Right atrium auricular region (tissue), 2 donors: ENCODE results near the gene BSCL2. TPM values are rescaled to one million over a fixed set of nuclear protein-coding genes. Genes with fewer than 3 reads are reported as not detected.

Experiments used
- DNase-seq: peaks from one replicate; pipeline ENCODE4 v3.0.0-alpha.2; 2019; ENCODE audit warnings: low spot score
- H3K27ac ChIP-seq, 2 donors: fragments of 200-600 bp; sonication (generic); 1 replicate in 1 of 2; 2 replicates in 1 of 2; pipeline ENCODE4 v1.5.1; 2016 to 2019
- H3K27me3 ChIP-seq, 2 donors: fragments of 200-600 bp; sonication (generic); one replicate each; pipeline versions ENCODE4 v1.5.1 to v1.6.0; 2017 to 2019
- H3K36me3 ChIP-seq: fragments of 200-600 bp; sonication (generic); one replicate; pipeline ENCODE4 v1.5.1; 2016
- H3K4me1 ChIP-seq, 2 donors: fragments of 200-600 bp; sonication (generic); one replicate each; pipeline versions ENCODE4 v1.5.1 to v1.6.0; 2017 to 2019
- H3K4me3 ChIP-seq, 2 donors: fragments of 200-600 bp; sonication (generic); 1 replicate in 1 of 2; 2 replicates in 1 of 2; pipeline ENCODE4 v1.5.1; 2017 to 2019; ENCODE audit warnings: mild to moderate bottlenecking in 1 of 2, moderate library complexity in 1 of 2
- H3K9me3 ChIP-seq, 2 donors: fragments of 200-600 bp; sonication (generic); one replicate each; pipeline ENCODE4 v1.5.1; 2019
- total RNA-seq, 2 donors: library from RNA; depleted of rRNA; stranded (reverse); fragments of >200 nt; gene quantifications; one replicate each; pipeline ENCODE4 v1.1.0, GENCODE V29; 2016
- TF ChIP-seq, protein P1 (sequence below), 2 donors: fragments of 200-600 bp; sonication (generic); IDR thresholded peaks; one replicate each; pipeline ENCODE4 v1.5.1; 2019; ENCODE audit warnings: antibody characterized with exemption in 2 of 2

BSCL2 gene
- total RNA-seq, 2 donors from 2014 or later: 18.6 to 23.0 TPM

DNA sequence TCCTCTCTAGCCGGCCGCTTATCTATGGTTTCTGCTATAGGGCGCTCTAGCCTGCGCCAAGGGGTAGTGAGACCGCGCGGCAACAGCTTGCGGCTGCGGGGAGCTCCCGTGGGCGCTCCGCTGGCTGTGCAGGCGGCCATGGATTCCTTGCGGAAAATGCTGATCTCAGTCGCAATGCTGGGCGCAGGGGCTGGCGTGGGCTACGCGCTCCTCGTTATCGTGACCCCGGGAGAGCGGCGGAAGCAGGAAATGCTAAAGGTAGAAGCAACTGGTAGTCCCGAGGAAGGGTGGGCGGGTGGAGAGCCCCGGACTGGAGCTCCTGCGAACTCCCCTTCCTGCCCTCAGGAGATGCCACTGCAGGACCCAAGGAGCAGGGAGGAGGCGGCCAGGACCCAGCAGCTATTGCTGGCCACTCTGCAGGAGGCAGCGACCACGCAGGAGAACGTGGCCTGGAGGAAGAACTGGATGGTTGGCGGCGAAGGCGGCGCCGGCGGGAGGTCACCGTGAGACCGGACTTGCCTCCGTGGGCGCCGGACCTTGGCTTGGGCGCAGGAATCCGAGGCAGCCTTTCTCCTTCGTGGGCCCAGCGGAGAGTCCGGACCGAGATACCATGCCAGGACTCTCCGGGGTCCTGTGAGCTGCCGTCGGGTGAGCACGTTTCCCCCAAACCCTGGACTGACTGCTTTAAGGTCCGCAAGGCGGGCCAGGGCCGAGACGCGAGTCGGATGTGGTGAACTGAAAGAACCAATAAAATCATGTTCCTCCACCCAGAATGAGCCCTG lies 35.4 kb downstream of the BSCL2 start, which contains the start of the genes LBHD1 and UQCC3:
TSS of gene LBHD1 (minus strand) at position 660 of the 782 bp plus-strand sequence. CDS start 2,236 bp downstream, outside the sequence.
TSS of gene UQCC3 (plus strand) at position 66 of the 782 bp plus-strand sequence. CDS start at position 139, 73 bp downstream.
- DNase-seq: peak; percentile 81
- Histone ChIP-seq H3K36me3 (peaks cover 16% of the 10 kb centered on the region), H3K9me3 (no peaks in the 10 kb centered on the region), H3K4me3 (peak within 1 kb of the TSS; percentile 63 to 79), H3K27me3 (no peaks in the 10 kb centered on the region), H3K27ac (peak within 1 kb of the TSS; percentile 74 to 83), H3K4me1 (peaks cover 0 to 34% of the 10 kb centered on the region in 2 donors)
- TF ChIP-seq, protein P1, sequence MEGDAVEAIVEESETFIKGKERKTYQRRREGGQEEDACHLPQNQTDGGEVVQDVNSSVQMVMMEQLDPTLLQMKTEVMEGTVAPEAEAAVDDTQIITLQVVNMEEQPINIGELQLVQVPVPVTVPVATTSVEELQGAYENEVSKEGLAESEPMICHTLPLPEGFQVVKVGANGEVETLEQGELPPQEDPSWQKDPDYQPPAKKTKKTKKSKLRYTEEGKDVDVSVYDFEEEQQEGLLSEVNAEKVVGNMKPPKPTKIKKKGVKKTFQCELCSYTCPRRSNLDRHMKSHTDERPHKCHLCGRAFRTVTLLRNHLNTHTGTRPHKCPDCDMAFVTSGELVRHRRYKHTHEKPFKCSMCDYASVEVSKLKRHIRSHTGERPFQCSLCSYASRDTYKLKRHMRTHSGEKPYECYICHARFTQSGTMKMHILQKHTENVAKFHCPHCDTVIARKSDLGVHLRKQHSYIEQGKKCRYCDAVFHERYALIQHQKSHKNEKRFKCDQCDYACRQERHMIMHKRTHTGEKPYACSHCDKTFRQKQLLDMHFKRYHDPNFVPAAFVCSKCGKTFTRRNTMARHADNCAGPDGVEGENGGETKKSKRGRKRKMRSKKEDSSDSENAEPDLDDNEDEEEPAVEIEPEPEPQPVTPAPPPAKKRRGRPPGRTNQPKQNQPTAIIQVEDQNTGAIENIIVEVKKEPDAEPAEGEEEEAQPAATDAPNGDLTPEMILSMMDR (IDR thresholded peaks at IDR 0.05): peak in 1 of 2 donors; percentile 15

DNA sequence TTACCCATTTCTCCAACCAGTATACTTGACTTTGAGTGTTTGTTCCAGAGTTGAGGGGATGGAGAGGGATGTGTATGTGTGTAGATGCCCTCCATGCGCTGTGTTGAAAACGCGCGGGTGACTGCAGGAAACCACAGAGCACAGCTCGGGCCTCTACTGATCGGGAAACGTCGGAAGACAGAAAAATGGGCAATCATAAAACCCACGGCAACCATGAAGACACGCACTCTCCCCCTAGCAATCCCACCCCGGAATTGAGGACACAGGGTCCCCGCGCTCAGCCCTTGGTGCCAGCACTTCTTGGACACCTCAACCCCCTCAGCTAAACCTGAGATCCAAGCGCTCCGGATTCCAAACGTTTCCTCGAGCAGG lies 36.0 kb downstream of the BSCL2 start:
- H3K27me3 ChIP-seq: no peaks in the 10 kb centered on the region
- peak overlapping the region; percentile 63 to 79 for H3K4me3 ChIP-seq
- H3K9me3 ChIP-seq: no peaks in the 10 kb centered on the region
- peaks cover 0 to 39% of the 10 kb centered on the region in 2 donors for H3K4me1 ChIP-seq
- H3K27ac ChIP-seq: peak overlapping the region; percentile 74 to 83
- no peak for DNase-seq
- peaks cover 16% of the 10 kb centered on the region for H3K36me3 ChIP-seq
- TF ChIP-seq, protein P1 (IDR thresholded peaks at IDR 0.05): no peak

DNA sequence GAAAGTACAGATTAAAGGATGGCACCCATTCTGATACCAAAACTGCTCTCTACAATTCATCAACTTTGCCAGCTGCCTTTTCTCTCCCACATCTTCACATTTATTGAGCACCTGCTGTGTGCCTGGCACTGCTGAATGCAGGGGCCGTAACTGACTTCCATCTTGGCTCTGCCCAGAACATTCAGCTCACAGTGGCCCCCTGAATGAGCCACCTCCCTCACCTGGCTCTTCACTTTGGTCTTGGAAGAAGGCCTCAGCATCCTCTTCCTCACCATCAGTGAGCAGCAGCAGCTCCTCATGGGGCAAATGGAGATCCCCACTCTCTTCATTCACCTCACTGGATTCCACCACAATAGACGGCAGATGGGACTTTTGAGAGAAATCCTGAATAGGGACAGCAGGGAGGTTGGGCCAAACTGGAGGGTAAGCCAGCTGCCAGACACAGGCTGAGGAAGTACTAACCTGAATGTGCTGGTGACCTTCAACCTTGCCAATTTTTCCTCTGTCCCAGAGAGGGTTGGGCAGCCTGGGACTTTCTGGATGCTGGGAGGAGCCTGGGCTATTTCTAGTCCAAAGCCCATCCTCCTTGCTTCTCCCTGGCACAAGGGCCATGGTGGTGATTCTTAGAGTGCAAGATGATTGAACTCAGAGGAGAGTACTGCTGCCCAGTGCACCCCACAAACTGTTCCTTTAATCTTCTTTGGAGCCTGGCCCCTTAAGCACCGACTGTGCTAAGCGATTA lies 37.6 kb downstream of the BSCL2 start:
- no peaks in the 10 kb centered on the region for H3K27me3 ChIP-seq
- no peak for DNase-seq
- TF ChIP-seq, protein P1 (IDR thresholded peaks at IDR 0.05): no peak
- H3K9me3 ChIP-seq: no peaks in the 10 kb centered on the region
- H3K4me3 ChIP-seq: no peak overlapping the region
- H3K4me1 ChIP-seq: peaks cover 0 to 46% of the 10 kb centered on the region in 2 donors
- H3K27ac ChIP-seq: no peak overlapping the region
- H3K36me3 ChIP-seq: peaks cover 12% of the 10 kb centered on the region

DNA sequence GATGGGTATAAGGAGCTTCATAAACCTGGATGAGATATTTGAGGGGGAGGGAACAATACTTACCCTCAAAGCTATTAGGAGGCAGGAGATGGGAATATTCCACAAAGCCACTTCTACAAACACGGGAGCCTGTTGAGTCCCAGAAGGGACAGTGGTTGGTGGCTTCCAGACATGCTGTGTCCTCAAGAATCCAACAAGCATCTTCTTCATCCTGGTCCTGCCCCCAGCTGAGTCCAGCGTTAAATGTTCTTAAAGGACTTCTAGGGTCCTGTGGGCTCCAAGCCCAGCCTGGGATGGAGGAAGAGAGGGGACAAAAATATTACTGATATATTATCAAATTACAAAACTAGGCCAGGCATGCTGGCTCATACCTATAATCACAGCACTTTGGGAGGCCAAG lies 39.8 kb downstream of the BSCL2 start:
- H3K36me3 ChIP-seq: peaks cover 17% of the 10 kb centered on the region
- TF ChIP-seq, protein P1 (IDR thresholded peaks at IDR 0.05): no peak
- H3K27me3 ChIP-seq: no peaks in the 10 kb centered on the region
- H3K9me3 ChIP-seq: no peaks in the 10 kb centered on the region
- no peak for DNase-seq
- peaks cover 0 to 49% of the 10 kb centered on the region in 2 donors for H3K4me1 ChIP-seq
- H3K27ac ChIP-seq: no peak overlapping the region
- no peak overlapping the region for H3K4me3 ChIP-seq

DNA sequence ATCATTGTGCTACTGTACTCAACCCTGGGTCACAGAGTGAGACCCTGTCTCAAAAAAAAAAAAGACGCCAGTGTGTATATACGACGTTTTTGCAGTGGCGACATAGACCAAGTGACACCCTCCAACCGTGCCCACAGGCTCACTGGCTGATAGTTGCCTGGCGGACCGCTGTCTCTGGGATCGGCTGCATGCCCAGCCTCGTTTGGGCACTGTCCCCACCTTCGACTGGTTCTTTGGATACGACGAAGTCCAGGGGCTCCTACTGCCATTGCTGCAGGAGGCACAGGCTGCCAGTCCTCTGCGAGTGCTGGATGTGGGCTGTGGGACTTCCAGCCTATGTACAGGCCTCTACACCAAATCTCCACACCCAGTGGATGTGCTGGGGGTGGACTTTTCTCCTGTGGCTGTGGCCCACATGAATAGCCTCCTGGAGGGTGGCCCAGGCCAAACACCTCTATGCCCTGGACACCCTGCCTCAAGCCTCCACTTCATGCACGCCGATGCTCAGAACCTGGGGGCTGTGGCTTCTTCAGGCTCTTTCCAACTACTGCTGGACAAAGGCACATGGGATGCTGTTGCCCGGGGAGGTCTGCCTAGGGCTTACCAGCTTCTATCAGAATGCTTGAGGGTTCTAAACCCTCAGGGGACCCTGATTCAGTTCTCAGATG lies 40.8 kb downstream of the BSCL2 start:
- H3K36me3 ChIP-seq: peaks cover 19% of the 10 kb centered on the region
- H3K4me3 ChIP-seq: peak overlapping the region; percentile 54 to 93
- no peak for DNase-seq
- no peaks in the 10 kb centered on the region for H3K9me3 ChIP-seq
- no peaks in the 10 kb centered on the region for H3K27me3 ChIP-seq
- peak overlapping the region in 1 of 2 donors; percentile 89 for H3K27ac ChIP-seq
- TF ChIP-seq, protein P1 (IDR thresholded peaks at IDR 0.05): no peak
- peaks cover 0 to 44% of the 10 kb centered on the region in 2 donors for H3K4me1 ChIP-seq
